Neuronal stem cell (in vitro differentiated cells): ENCODE data around the gene ABCA13.

Source experiments
- DNase-seq: peaks from one replicate; pipeline ENCODE4 v3.0.0-alpha.2; 2013; ENCODE audit warnings: low spot score
- H2AFZ ChIP-seq: one replicate; pipeline ENCODE4 v1.6.1; 2013; ENCODE audit warnings: mild to moderate bottlenecking, low read length, inconsistent platforms
- H2AK5ac ChIP-seq: 2 replicates; pipeline ENCODE4 v1.6.1; 2013; ENCODE audit warnings: low read depth, mild to moderate bottlenecking, inconsistent platforms, low read length, moderate library complexity, mixed read lengths
- H2BK120ac ChIP-seq: 2 replicates; pipeline ENCODE4 v1.6.1; 2013; ENCODE audit warnings: low read depth, mild to moderate bottlenecking, inconsistent platforms, low read length, moderate library complexity, mixed read lengths
- H2BK12ac ChIP-seq: one replicate; pipeline ENCODE4 v1.6.1; 2013; ENCODE audit warnings: low read length, inconsistent platforms
- H2BK15ac ChIP-seq: 2 replicates; pipeline ENCODE4 v1.6.1; 2013; ENCODE audit warnings: mild to moderate bottlenecking, low read length, inconsistent platforms, mixed read lengths
- H2BK5ac ChIP-seq: one replicate; pipeline ENCODE4 v1.6.1; 2013; ENCODE audit warnings: inconsistent platforms, mild to moderate bottlenecking, low read length, moderate library complexity
- H3K14ac ChIP-seq: one replicate; pipeline ENCODE4 v1.6.1; 2013; ENCODE audit warnings: low read length, inconsistent platforms
- H3K18ac ChIP-seq: 2 replicates; pipeline ENCODE4 v1.6.1; 2013; ENCODE audit warnings: low read length, inconsistent platforms
- H3K23ac ChIP-seq: 2 replicates; pipeline ENCODE4 v1.6.1; 2013; ENCODE audit warnings: low read depth, mild to moderate bottlenecking, mixed read lengths, low read length, inconsistent platforms; ENCODE audit not compliant: poor library complexity
- H3K27ac ChIP-seq: replicated peaks from 3 replicates; pipeline ENCODE4 v1.5.1; 2013; ENCODE audit warnings: low read length, inconsistent platforms
- H3K27me3 ChIP-seq, 3 experiments: 2 replicates each; pipeline ENCODE4 v1.6.1; 2013; ENCODE audit warnings: low read length in 3 of 3, mild to moderate bottlenecking in 2 of 3, inconsistent platforms in 1 of 3, low read depth in 1 of 3, mixed read lengths in 1 of 3, moderate library complexity in 1 of 3; ENCODE audit not compliant: control insufficient read depth in 3 of 3, insufficient read depth in 3 of 3
- H3K36me3 ChIP-seq, 2 donors: replicated peaks in 1 of 2; 2 replicates each; pipeline ENCODE4 v1.6.1; 2013; ENCODE audit warnings: low read length in 2 of 2; ENCODE audit not compliant: control insufficient read depth in 2 of 2, insufficient read depth in 2 of 2
- H3K4ac ChIP-seq: 2 replicates; pipeline ENCODE4 v1.6.1; 2013; ENCODE audit warnings: inconsistent platforms, mild to moderate bottlenecking, low read length, moderate library complexity
- H3K4me1 ChIP-seq, 2 donors: 1 replicate in 1 of 2; 2 replicates in 1 of 2; pipeline ENCODE4 v1.6.1; 2013; ENCODE audit warnings: low read length in 2 of 2, low read depth in 1 of 2; ENCODE audit not compliant: control insufficient read depth in 2 of 2, insufficient read depth in 1 of 2
- H3K4me2 ChIP-seq: one replicate; pipeline ENCODE4 v1.6.1; 2013; ENCODE audit warnings: mild to moderate bottlenecking, low read length, inconsistent platforms; ENCODE audit not compliant: insufficient read depth, poor library complexity, severe bottlenecking
- H3K4me3 ChIP-seq, 2 donors: 2 replicates each; pipeline ENCODE4 v1.5.1; 2013; ENCODE audit warnings: low read length in 2 of 2, mild to moderate bottlenecking in 2 of 2, inconsistent platforms in 1 of 2, moderate library complexity in 1 of 2
- H3K79me1 ChIP-seq: one replicate; pipeline ENCODE4 v1.6.1; 2013; ENCODE audit warnings: low read depth, mild to moderate bottlenecking, inconsistent platforms, low read length, moderate library complexity
- H3K9ac ChIP-seq: one replicate; pipeline ENCODE4 v1.6.1; 2013; ENCODE audit warnings: mild to moderate bottlenecking, low read depth, low read length, inconsistent platforms; ENCODE audit not compliant: poor library complexity
- H3K9me3 ChIP-seq, 2 donors: replicated peaks in 1 of 2; 2 replicates each; pipeline versions ENCODE3 to v1.6.1; 2013; ENCODE audit warnings: low read length in 2 of 2, mild to moderate bottlenecking in 2 of 2, inconsistent platforms in 1 of 2, low read depth in 1 of 2, mixed read lengths in 1 of 2, moderate library complexity in 1 of 2; ENCODE audit not compliant: control insufficient read depth in 2 of 2, insufficient read depth in 1 of 2
- H4K8ac ChIP-seq: one replicate; pipeline ENCODE4 v1.6.1; 2013; ENCODE audit warnings: low read depth, mild to moderate bottlenecking, inconsistent platforms, low read length, moderate library complexity
- H4K91ac ChIP-seq: one replicate; pipeline ENCODE4 v1.6.1; 2013; ENCODE audit warnings: low read length, low read depth, mild to moderate bottlenecking, inconsistent platforms; ENCODE audit not compliant: poor library complexity
- WGBS, 2 donors: extraction: QIAGEN DNeasy Blood & Tissue Kit; methylation state at CpG; one replicate each; pipeline ENCODE4 v1.1.7; 2013; ENCODE audit warnings: missing lambda C conversion rate in 2 of 2, mixed read lengths in 1 of 2; ENCODE audit not compliant: insufficient read length in 2 of 2, insufficient replicate concordance in 1 of 2; ENCODE audit errors: extremely low coverage in 2 of 2; 5-methylcytosine and 5-hydroxymethylcytosine counted together

Gene ABCA13

GRCh38 chr7:48251766-48252165, 80.5 kb downstream of the ABCA13 start:
- Histone ChIP-seq H3K27ac (no peak overlapping the region), H3K18ac (no peak overlapping the region), H2BK15ac (no peak overlapping the region), H2BK12ac (no peak overlapping the region), H3K23ac (no peak overlapping the region), H2BK120ac (no peak overlapping the region), H3K9me3 (no peaks in the 10 kb centered on the region), H4K8ac (no peak overlapping the region), H3K14ac (no peak overlapping the region), H4K91ac (no peak overlapping the region), H3K79me1 (no peaks in the 10 kb centered on the region), H3K9ac (no peak overlapping the region), H2AFZ (no peak overlapping the region), H3K4me2 (no peak overlapping the region), H3K4me1 (no peaks in the 10 kb centered on the region), H3K4me3 (no peak overlapping the region), H2AK5ac (no peak overlapping the region), H3K4ac (no peak overlapping the region), H2BK5ac (no peak overlapping the region), H3K27me3 (no peaks in the 10 kb centered on the region), H3K36me3 (no peaks in the 10 kb centered on the region)
- no CpG with 5 or more reads among the region's 4 CpGs for WGBS, 2 donors
- no peak for DNase-seq

- no peak overlapping the region for H3K4me3 ChIP-seq
- no peak overlapping the region for H3K14ac ChIP-seq
- no peak overlapping the region for H4K8ac ChIP-seq
- H3K27ac ChIP-seq: no peak overlapping the region
- no peak overlapping the region for H2AFZ ChIP-seq
- H3K4me2 ChIP-seq: no peak overlapping the region
- no peak overlapping the region for H3K9ac ChIP-seq
- no peaks in the 10 kb centered on the region for H3K9me3 ChIP-seq
- H3K23ac ChIP-seq: no peak overlapping the region
- no peak overlapping the region for H3K18ac ChIP-seq
- H4K91ac ChIP-seq: no peak overlapping the region
- H3K27me3 ChIP-seq: no peaks in the 10 kb centered on the region
- H2BK12ac ChIP-seq: no peak overlapping the region
- no peak overlapping the region for H2BK15ac ChIP-seq
- H2BK120ac ChIP-seq: no peak overlapping the region
- H3K4me1 ChIP-seq: no peaks in the 10 kb centered on the region
- peak; percentile 1 for DNase-seq
- H3K79me1 ChIP-seq: no peaks in the 10 kb centered on the region
- H3K36me3 ChIP-seq: no peaks in the 10 kb centered on the region
- no peak overlapping the region for H3K4ac ChIP-seq
- WGBS, 2 donors: no CpG with 5 or more reads among the region's 2 CpGs
- H2BK5ac ChIP-seq: no peak overlapping the region
- H2AK5ac ChIP-seq: no peak overlapping the region
Measured at GRCh38 chr7:48252995-48253394, 81.7 kb downstream of the ABCA13 start.

- Histone ChIP-seq H3K4ac (no peak overlapping the region), H3K27me3 (no peaks in the 10 kb centered on the region), H3K4me1 (no peaks in the 10 kb centered on the region), H3K18ac (no peak overlapping the region), H2BK12ac (no peak overlapping the region), H3K4me2 (no peak overlapping the region), H3K23ac (no peak overlapping the region), H4K8ac (no peak overlapping the region), H3K27ac (no peak overlapping the region), H2BK5ac (no peak overlapping the region), H2AFZ (no peak overlapping the region), H3K4me3 (no peak overlapping the region), H2BK120ac (no peak overlapping the region), H3K9me3 (no peaks in the 10 kb centered on the region), H2BK15ac (no peak overlapping the region), H3K9ac (no peak overlapping the region), H4K91ac (no peak overlapping the region), H3K36me3 (no peaks in the 10 kb centered on the region), H3K79me1 (no peaks in the 10 kb centered on the region), H2AK5ac (no peak overlapping the region), H3K14ac (no peak overlapping the region)
- DNase-seq: no peak
- WGBS, 2 donors: no CpG with 5 or more reads among the region's 1 CpG
Measured at GRCh38 chr7:48255046-48255445, 83.8 kb downstream of the ABCA13 start.

- Histone ChIP-seq H3K79me1 (no peaks in the 10 kb centered on the region), H3K4me1 (no peaks in the 10 kb centered on the region), H4K8ac (no peak overlapping the region), H2BK120ac (no peak overlapping the region), H3K4ac (no peak overlapping the region), H3K27me3 (no peaks in the 10 kb centered on the region), H3K9me3 (no peaks in the 10 kb centered on the region), H3K4me3 (no peak overlapping the region), H3K4me2 (no peak overlapping the region), H3K27ac (no peak overlapping the region), H2BK15ac (no peak overlapping the region), H3K18ac (no peak overlapping the region), H4K91ac (no peak overlapping the region), H2BK12ac (no peak overlapping the region), H2AK5ac (no peak overlapping the region), H2AFZ (no peak overlapping the region), H3K23ac (no peak overlapping the region), H2BK5ac (no peak overlapping the region), H3K9ac (no peak overlapping the region), H3K14ac (no peak overlapping the region), H3K36me3 (no peaks in the 10 kb centered on the region)
- WGBS, 2 donors: no CpG with 5 or more reads among the region's 4 CpGs
- no peak for DNase-seq
Measured at GRCh38 chr7:48259463-48260280, 88.4 kb downstream of the ABCA13 start.
